Left hindlimb (tissue), 1 donor: ENCODE results near the gene SPEM1.

ENCODE experiments used
- DNase-seq: peaks from one replicate; pipeline ENCODE4 v3.0.0-alpha.2; 2018

Gene SPEM1

GRCh38 chr17:7403043-7403726, 16.9 kb upstream of the SPEM1 start:
- DNase-seq, result no peak

GRCh38 chr17:7403727-7403976, 16.5 kb upstream of the SPEM1 start:
- no peak for DNase-seq

GRCh38 chr17:7403977-7404736, 16.0 kb upstream of the SPEM1 start, which contains the start of gene TMEM256:
Gene TMEM256, minus strand, starts transcription at chr17:7404097. Its CDS starts 13 bp downstream, at chr17:7404084.
- peak; percentile 100 for DNase-seq

- DNase-seq, result peak; percentile 76
Measured at GRCh38 chr17:7404737-7405349, 15.3 kb upstream of the SPEM1 start.

GRCh38 chr17:7405350-7406234, 14.5 kb upstream of the SPEM1 start:
- DNase-seq, result peak; percentile 54

- DNase-seq, result no peak
Measured at GRCh38 chr17:7406235-7406825, 13.8 kb upstream of the SPEM1 start.

- no peak for DNase-seq
Measured at GRCh38 chr17:7407082-7407481, 13.0 kb upstream of the SPEM1 start.

GRCh38 chr17:7407485-7408251, 12.5 kb upstream of the SPEM1 start, which contains the start of gene NLGN2:
Gene NLGN2, plus strand, starts transcription at chr17:7407845. Its CDS starts 411 bp downstream, at chr17:7408256.
- no peak for DNase-seq

GRCh38 chr17:7408252-7408727, 11.8 kb upstream of the SPEM1 start:
- no peak for DNase-seq

- no peak for DNase-seq
Measured at GRCh38 chr17:7408863-7409262, 11.3 kb upstream of the SPEM1 start.

GRCh38 chr17:7409716-7410115, 10.4 kb upstream of the SPEM1 start:
- DNase-seq, result no peak

- DNase-seq, result no peak
Measured at GRCh38 chr17:7410634-7411426, 9.3 kb upstream of the SPEM1 start.

GRCh38 chr17:7411427-7411750, 8.7 kb upstream of the SPEM1 start:
- no peak for DNase-seq

GRCh38 chr17:7413346-7413985, 6.7 kb upstream of the SPEM1 start:
- DNase-seq, result no peak

- no peak for DNase-seq
Measured at GRCh38 chr17:7414837-7415236, 5.3 kb upstream of the SPEM1 start.

- DNase-seq, result no peak
Measured at GRCh38 chr17:7415784-7416183, 4.3 kb upstream of the SPEM1 start.

GRCh38 chr17:7416323-7416722, 3.8 kb upstream of the SPEM1 start:
- no peak for DNase-seq

GRCh38 chr17:7417056-7417655, 3.0 kb upstream of the SPEM1 start:
- DNase-seq, result no peak

GRCh38 chr17:7418472-7419152, 1.5 kb upstream of the SPEM1 start:
- DNase-seq, result no peak
